Hindlimb muscle (tissue), 1 donor: ENCODE data around the gene TESK2. TPM values are rescaled to one million over a fixed set of nuclear protein-coding genes. Genes with fewer than 3 reads are reported as not detected.

ENCODE experiments used
- DNase-seq: peaks from one replicate; pipeline ENCODE4 v3.0.0-alpha.2; 2013
- polyA plus RNA-seq: library from polyadenylated mRNA; unstranded; fragments of 120-200 nt; gene quantifications from one replicate; pipeline ENCODE4 v1.2.1, GENCODE V29; 2013; ENCODE audit not compliant: insufficient read length

TESK2 gene
- polyA plus RNA-seq, 1 donor: 2.1 TPM

DNA sequence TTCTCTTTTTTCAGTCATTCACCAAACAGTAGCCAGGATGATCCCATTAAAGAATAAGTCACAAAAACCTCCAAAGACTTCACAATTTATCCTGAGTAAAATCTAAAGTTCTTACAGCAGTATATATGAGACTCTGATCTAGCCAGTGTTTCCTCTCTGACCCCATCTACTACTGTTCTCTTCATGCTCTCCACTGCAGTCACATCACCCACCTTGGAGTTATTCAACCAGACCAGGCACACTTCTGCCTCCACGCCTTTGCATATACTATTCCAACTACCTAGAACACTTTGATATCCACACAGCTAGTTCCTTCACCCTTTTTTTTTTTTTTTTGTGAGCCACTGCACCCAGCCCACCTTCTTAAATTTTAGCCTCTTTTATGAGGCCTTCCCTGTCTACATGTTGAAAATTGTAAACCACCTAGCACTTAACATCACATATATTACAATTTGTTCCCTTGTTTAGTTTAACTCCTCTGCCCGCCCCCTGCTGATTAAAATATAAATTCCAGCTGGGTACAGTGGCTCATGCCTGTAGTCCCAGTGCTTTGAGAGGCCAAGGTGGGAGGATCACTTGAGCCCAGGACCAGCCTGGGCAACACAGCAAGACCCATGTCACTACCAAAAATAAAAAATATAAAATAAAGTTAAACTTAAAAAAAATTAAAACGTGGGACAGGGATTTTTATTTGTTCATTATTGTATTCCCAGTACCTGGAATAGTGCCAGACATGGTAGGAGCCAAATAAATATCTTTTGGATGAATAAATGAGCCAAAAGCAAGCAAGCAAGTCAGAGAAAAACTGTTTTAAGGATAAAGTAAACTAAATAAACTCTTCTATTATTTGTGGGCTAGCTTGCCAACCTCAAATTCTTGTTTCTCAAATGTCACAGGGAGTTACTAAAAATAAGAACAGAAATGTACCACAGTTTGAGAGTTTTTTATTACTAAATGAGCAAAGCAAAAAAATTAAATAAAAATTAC is 115.6 kb downstream of the TESK2 start:
- peak; percentile 14 for DNase-seq

DNA sequence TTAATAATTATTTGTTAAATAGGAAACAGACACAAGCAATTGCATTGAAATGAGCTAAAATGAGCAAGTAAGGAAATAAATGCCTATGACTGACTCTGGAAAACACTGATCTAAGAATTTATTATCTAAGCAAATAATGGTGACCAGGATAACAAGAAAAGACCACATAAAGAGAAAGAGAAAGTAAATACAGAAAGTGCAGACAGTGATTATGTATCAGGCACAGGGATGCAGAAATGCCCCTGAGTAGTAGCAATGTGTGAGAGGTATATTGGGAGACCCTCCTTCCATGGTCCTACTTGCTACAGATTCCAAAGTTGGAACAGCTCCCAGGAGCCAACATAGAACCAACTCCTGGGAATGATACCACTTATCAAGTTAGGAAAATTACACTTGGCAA is 117.4 kb downstream of the TESK2 start:
- no peak for DNase-seq

DNA sequence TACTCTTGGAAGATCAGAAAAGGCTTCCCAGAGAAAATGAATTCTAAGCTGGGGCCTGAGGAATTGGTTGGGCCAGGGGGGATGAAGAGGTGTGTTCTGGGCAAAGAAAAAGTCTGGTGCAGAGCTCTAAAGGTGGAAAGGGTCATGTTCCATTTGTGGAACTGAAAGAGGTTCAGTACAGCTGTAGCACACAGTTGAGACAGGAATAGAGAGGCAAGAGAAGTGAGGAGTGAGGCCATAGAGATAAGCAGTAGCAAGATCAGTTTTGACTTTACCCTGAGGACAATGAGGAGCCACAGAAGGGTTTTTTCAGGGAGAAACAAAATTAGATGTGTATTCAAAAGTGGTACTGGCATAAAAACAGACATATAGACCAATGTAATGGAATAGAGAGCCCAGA is 120.4 kb downstream of the TESK2 start:
- no peak for DNase-seq

DNA sequence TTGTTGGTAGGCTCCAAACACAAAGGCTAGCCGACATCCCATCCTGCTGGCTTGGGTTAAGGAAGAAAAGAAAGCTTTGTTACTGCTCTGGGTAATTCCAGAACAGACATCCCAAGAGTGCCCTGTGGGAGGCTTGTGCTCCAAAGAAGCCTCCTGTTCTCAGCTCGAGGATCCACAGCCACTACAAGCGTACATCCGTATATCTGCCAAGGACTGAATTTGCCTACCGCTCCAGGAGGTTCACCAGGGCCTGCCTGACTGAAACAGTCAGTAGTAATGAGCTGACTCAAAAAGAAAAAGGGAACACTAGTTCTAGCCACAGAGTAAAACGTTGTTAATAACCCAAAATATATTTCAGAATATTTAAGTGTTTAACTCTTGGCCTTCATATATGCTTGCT is 125.9 kb downstream of the TESK2 start:
- no peak for DNase-seq

DNA sequence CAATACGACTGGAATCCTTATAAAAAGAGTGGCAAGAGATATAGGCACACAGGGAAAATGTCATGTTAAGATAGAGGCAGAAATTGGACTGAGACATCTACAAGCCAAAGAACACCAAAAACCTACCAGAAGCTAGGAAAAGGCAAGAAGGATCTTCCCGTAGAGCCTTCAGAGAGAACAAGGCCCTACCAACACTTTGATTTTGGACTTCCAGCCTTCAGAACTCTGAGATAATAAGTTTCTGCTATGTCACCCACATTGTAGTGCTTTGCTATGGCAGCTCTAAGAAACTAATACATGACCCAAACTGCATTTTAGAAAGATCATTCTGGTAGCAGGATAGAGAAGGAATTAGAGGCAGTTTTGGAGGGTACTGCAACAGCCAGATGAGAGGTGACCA is 126.7 kb downstream of the TESK2 start:
- no peak for DNase-seq

DNA sequence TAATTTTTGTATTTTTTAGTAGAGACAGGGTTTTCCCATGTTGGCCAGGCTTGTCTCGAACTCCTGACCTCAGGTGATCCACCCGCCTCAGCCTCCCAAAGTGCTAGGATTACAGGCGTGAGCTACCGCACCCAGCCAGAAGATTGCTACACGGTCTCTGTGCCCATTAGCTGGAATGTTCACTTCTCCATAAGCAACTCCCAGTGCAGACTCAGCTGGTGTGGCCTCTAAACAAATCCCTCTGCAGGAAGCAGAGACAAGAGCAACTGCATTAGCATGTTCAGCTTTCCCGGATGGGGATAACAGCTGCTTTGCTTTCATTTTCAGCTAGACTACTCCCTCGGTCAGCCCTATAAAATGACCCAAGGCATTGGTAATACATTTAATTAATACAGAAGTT is 130.0 kb downstream of the TESK2 start:
- peak; percentile 63 for DNase-seq

DNA sequence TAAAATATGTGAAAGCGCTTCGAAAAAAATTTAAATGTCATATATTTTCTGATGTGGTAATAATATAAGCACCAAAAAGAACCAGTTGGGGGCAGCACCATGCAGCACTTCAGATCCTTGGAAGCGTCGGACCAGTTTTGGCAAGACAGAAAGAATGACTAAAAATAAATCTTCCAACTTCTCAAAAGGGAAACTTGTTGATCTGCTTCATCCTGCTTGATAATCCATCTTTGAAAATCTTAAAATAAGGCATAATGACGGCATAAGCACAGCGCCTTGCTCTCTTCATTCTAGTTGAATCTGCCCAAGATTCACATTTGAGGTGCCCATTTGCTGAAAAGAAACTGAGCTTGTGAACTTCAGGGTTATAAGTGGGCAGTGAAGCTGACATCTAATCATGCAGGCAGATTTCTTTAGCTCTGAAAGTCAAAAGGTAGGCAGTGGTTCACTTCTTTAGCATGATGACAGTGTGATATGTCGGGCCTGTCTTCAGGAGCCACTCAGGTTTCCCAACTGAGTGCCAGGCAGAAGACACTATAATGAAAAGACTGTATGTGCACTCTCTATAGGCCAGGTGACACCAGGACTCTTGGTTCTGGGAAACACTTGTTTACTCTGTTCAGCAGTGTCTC is 131.0 kb downstream of the TESK2 start:
- DNase-seq: peak; percentile 82

DNA sequence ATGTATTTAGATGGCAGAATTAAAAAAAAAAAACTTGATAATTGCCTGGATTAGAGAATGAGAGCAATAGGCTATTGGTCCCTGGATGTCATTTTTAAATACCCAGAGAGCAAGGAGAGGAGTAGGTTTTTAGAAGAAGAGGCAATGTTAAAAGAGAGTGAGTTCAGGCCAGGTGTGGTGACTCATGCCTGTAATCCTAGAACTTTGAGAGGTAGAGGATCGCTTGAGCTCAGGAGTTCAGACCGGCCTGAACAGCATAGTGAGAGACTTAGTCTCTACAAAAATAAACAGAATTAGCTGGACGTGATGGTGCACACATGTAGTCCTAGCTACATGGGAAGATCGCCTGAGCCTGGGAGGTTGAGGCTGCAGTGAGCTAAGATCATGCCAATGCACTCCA is 134.8 kb downstream of the TESK2 start:
- DNase-seq: no peak

DNA sequence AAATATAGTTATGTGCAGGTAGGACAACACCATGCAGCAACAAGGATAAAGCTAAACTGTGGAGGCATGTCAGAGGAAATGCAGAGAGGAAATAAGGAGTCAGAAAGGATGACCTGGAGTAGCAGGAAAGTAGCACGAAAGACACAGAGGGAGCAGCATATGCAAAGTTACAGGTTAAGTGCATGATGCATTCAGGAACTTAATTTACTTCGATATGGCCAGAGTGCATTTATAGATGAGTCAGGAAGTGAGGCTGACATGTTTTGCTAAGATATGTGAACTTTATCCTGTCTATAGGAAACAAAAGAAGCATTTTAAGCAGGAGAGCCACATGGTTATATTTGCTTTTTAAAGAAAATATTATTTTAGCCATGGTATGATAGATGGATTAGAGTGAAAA is 135.3 kb downstream of the TESK2 start:
- no peak for DNase-seq

DNA sequence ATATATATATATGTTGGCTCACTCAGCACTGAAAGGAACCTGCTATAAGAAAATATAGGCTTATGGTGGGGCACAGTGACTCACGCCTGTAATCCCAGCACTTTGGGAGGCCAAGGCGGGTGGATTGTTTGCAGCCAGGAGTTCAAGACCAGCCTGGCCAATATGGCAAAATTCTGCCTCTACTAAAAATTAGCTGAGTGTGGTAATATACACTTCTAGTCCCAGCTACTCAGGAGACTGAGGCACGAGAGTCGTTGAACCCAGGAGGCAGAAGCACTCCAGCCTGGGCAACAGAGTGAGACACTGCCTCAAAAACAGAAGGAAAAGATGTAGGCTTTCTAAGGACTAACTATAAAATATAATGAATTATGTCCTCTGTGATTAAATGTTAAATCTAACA is 136.1 kb downstream of the TESK2 start:
- no peak for DNase-seq

DNA sequence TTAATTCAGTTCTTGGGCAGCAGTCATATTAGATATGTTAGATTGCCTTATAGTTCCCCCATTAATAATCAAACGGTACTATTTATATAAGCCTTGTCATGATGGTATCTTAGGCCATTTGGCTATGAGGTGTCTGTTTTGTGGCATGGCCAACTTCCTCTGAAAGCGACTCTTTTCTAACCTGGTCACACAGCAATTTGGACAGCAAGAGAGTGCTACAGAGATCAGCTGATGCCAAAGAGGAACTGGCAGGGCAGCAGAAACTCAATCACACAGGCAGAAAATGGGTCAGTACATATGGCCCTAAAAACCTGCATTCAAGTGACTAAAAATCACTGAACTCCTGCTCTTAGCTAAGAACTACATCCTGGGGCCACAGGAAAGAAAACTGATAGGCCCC is 137.3 kb downstream of the TESK2 start:
- no peak for DNase-seq

DNA sequence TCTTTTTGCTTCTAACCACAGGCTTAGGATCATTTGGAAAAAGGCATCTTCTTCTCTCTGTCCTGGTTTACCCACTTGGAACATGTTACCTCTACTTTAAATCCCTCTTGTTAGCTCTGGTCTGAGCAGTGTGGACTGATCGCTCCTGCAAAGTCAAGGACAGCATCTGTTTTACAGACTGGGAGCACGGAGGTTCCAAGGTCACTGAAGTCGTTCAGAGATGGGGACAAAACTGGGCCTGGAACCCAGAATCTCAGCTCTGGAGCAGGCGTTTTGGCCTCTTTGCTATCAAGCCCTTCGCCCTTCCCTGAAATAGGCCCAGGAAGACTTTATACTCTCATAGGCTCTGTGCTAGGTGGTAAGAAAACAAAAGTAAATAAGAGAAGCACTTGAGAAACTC is 139.5 kb downstream of the TESK2 start:
- no peak for DNase-seq

DNA sequence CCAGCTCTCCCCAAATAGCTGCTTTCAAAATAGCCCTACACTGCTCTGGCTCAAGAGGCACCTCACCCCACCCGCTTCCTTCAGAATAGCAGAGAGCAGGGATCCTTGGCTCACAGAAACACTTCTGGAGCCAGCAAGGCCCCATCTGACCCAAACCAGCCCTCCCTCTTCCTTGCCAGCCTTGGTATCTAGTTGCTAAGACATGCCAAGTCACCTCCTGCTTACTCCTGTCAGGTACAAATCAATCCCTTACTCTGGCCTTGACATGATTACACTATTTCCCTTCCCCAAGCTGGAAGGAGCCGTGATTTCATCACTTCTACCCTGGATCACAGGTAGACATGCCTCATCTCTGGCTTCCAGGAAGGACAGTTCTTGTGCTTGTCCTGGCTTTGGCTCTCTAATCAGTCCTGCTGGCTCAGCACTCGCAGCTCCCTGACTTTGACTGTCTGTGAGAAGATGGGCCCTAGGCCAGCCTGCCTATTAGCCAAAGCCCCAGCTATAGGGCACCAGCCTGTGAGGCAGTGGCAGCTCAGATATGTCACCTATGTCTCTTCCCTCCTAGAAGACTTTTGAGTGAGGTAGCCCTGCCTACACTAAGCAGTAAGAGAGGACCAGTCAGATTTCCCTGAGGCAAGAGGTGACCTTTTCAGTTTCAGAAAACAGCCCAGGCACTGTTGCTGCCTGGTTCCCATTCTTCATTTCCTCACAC is 141.8 kb downstream of the TESK2 start:
- DNase-seq: no peak

DNA sequence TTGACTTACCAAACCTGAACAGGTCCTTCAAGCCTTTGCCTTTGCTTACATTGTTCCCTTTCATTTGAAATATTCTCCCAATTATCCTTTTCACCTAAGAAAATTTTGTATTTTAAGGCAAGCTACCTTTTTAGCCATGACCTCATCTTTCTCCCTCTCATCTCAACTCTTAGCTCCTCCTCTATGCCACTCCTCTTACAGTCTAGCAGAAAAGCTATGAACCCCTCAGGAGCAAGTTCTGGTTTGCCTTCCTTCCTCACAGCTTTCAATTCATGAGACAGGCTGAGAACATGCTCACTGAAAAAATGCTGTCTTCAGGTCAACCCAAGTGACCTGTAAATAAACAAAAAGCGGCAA is 142.4 kb downstream of the TESK2 start:
- no peak for DNase-seq

DNA sequence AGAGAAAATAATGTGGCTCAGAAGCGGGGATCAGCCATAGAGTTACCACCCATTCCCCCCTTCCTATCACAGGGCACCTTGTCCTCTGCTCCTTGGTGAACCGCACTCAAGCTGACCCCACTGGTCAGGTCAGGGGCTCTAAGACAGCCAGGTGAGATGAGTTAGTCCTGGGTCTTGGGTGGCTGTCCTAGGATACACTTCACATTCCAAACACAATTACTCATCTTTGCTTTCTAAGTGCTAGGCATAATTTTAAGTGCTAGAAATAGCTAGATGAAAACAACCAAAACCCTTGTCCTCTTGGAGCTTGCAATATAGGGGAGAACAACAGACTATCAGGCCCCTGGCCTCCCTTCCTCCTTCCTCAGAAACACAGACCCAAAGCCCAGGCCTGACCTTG is 142.9 kb downstream of the TESK2 start:
- DNase-seq: no peak

DNA sequence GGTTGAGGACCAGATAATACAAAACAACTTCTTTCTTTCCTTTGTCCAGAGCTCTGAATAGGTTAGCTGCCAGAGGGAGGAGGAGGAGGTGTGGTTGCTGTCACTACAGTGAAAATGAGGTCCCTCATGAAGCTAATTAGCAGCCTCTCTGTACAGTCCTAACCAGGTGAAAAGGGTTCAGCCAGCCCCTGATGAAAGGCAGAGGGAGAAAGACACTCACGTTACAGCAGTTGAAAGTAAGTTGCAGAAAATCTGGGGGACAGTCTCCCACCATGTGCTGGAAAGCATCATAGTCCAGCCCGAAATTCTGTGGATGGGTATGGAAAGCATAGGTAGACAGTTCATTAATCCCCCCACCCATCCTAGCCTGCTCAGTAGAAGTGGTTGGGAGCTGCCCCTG is 144.5 kb downstream of the TESK2 start:
- DNase-seq: no peak

DNA sequence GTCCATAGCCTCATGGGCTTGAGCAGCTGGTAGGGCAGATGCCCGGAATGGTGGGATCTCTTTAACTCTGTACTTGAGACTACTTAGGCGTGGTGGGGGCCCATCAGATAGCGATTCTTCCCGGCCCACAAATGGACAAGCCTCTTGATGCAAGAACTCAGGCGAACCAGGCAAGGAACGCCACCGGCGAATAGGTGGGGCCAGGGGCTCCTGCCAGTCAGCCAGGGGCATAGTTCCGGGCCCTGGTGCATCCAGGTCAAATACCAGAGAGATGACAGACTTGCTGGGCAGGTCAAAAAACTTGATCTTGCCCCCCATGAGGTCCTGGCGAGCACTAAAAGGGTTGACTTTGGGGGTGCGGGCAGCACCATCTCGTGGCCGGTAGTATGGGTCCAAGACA is 145.9 kb downstream of the TESK2 start:
- DNase-seq: no peak

DNA sequence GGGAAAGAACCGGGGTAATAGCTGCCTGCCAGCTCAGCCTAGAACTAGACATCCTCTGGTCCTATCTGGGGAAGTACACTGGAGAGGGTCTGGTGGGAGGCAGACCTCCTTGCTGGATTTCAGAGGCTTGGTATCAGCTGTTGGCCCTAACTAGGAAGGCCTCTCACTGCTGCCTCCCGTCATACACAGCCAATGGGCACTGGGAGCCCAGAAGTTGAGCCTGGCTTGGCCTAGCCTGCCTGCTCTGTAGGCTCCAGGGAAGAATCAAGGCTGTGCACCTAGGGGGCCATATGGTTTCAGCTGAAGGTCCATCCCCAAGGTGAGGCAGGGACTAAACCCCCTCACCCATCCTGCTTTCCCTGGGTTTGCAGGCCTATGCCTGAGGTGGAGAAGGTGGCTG is 146.5 kb downstream of the TESK2 start:
- DNase-seq: no peak

DNA sequence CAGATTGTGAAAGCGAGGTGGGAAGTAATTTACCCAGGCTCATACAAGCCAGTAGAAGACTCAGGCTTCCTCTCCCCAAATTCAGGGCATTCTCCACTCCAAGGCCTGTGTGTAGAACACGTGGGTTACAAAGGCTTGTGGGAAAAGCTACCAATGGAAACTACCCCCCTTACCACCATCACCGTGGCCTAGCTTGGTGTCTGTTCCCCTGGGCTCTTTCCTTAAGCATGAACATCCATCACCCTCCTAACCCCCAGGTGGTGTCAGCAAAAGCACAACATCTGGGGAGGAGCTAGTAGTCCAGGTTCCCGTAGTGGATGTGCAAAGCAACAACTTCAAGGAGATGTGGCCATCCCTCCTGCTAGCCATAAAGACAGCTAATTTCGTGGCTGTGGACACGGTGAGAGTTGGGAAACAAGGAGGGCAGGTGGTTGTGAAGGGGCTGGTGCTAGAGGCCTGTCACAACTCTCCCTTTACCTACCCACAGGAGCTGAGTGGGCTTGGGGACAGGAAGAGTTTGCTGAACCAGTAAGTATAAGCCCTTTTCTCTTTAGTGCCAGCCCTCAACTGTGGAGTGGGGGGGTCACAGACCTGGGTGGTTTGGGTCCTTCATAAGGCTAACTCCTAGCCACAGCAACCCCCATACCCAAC is 150.0 kb downstream of the TESK2 start:
- no peak for DNase-seq

DNA sequence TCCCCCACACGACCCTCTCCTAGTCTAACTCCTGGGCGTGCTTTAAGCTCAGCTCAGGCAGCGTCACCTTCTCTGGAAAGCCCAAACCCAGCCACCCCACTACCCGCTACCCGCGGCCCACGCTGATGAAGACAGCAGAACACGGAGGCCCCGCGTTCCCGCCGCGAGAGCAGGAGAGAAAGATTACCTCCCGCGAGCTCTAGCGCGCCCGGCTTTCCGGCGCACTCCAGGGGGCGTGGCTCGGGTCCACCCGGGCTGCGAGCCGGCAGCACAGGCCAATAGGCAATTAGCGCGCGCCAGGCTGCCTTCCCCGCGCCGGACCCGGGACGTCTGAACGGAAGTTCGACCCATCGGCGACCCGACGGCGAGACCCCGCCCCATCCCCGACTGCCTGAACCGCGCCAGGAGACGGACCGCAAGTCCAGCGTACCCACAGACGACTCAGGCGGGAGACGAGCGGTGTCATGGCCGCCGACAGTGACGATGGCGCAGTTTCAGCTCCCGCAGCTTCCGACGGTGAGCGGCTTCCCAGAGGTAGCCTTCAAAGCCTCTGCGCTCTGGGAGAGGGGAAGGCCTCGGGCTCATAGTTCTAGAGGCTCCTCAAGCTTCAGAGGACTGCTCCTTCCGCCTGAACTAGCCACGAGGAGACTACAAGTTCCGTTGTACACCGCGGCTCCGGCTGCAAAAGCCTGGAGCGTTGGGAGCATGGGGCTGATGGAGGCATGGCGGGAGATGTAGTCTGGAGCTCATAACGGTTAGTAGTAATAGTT is 151.0 kb downstream of the TESK2 start, which contains the start of the genes MUTYH and TOE1:
TSS of gene MUTYH (minus strand) at position 652 of the 770 bp plus-strand sequence. CDS start 5,935 bp downstream, outside the sequence.
TSS of gene TOE1 (plus strand) at position 382 of the 770 bp plus-strand sequence. CDS start at position 465, 83 bp downstream.
- peak; percentile 88 for DNase-seq

DNA sequence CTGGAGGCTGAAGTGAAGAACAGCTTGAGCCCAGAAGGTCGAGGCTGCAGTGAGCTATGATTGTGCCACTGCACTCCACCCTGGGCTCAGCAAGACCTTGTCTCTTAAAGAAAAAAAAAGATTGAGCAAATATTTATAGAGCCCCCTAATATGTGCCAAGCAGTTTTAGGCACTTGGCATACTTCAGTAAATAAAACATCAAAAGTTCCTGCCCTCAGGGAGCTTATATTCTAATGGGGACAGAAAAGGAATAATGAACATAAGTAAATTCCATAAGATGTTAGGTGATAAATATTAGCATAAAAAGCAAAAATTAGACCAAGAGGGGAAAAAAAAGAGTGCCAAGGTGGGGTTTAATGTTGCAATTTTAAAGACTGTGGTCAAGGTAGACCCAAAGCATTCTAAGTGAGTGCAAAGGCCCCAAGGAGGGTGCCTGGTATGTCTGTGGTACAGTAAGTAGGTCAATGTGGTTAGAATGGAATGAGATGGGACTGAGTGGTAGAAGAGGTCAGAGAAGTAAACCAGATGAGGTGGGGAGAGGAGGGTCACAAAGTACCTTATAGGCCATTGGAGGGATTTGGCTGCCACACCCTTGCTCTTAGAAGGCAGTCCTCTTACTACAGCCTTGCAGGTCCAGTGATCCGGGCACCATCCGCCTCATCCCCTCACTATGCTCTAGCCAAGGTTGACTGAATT is 153.2 kb downstream of the TESK2 start:
- no peak for DNase-seq
